ENCODE results near the gene MARK4.
"Not testable (repeated sequence)": the region's sequence is repeated elsewhere in the genome, so short reads cannot be mapped to it uniquely, and the experiment has no call there.

The MARK4 gene

DNA sequence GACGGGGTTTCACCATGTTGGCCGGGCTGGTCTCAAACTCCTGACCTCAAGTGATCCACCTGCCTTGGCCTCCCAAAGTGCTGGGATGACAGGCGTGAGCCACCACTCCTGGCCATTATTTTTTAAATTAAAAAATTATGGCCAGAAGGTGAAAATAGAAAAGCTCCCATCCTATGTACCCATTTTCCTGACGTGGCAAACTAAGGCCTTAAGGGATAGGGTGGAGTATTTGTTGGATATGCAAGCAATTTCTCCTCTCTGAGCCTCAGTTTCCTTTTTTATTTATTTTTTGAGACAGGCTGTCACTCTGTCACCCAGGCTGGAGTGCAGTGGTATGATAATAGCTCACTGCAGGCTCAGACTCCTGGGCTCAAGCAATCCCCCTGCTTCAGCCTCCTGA lies 83.8 kb downstream of the MARK4 start:
- in situ Hi-C loops (cut with MboI; ENCODE audit: low sequenced_read_pairs): not testable (repeated sequence)

DNA sequence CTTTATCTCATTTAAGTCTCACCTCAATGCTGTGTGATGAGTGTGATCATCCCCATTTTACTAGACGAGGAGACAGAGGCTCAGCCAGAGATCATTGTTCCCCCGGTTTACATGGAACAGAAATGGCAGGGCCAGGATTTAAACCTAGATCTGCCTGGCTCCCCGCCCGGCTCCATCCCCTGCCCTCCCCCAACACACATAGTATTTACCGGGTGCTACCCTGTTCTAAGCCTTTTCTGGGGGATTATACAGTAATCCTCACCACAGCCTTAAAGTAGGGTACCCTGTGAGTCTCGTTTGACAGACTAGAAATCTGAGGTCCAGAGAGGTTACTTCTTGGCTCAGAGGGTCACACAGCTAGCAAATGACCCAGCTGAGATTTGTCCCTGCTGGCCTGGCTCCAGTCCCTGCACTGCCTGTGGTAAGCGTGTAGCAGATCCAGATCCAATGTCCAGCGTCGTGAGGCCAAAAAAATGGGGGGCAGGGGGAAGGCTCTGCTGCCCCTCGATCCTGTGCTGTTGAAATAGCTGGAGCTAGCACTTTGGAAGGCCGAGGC lies 85.7 kb downstream of the MARK4 start:
- in situ Hi-C loops (cut with MboI; ENCODE audit: low sequenced_read_pairs): no loop called here

DNA sequence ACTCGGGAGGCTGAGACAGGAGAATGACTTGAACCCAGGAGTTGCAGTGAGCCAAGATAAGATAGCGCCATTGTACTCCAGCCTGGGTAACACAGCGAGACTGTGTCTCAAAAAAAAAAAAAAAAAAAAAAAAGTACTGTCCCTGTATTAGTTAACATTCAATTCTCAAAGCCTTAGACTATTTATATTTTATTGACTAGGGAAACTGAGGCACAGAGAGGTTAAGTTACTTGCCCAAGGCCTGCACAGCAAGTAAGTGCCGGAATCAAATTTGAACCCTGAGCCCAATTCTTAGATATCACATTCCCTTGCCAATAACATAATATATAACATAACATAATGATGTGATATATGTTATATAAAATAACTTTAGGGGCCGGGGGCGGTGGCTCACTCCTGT lies 88.6 kb downstream of the MARK4 start:
- in situ Hi-C loops (cut with MboI; ENCODE audit: low sequenced_read_pairs): no loop called here

DNA sequence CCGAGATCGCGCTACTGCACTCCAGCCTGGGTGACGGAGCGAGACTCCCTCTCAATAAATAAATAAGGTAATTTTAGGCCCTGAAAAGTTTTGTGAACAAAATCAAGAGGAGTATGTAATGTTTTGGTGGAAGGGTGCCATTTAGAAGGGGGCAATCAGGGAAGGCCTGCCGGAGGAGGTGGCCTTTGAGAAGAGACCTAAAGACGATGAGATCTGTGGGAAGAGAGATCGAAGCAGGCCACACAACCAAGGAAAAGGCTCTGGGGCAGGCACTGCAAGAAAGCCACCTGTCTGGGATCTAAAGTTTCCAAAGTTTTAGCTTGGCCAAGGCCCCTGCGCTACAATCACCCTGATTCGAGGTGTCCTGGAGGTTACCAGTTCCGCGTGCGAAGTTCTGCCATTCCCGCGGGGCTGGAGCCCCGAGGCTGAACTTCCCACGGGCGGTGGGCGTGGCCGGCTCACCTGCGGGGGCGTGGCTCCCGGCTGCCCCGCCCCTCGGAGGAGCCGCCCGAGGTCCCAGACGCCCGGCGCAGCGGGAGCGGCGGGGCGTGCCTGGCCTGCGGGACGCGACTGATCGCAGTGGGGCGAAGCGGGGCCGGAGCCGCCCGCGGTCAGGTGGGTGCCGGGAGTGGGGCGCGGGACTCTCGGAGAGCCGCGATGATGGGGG lies 89.3 kb downstream of the MARK4 start, which contains the start of gene KLC3:
TSS of gene KLC3 (plus strand) at position 519 of the 667 bp plus-strand sequence. CDS start 4,792 bp downstream, outside the sequence.
- in situ Hi-C loops (cut with MboI; ENCODE audit: low sequenced_read_pairs): no loop called here

DNA sequence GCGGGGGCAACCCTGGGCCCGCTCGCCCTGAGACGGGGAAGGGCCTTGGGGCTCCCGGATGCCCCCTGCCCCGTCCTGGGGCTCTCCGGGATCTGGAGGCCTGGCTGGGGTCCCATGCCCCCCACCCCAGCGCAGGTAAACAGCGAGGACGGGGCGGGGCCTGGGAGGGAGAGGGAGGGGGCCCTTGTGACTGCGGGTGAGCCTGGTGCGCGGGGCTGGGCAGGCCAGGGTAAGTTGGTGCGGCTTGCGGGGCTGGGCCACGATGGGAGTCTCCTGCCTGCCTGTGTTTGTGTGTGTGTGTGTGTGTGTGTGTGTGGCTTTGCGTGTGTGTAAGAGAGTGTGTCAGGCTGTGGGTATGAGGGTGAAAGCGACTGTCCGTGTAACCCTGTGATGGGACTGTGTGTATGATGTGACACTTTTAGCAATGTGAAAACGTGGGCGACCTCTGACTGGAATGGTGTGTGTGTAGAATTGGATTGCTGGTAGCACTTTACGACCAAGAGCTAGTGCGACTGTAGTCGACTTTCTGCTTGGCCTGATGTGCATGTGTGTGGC lies 89.9 kb downstream of the MARK4 start:
- in situ Hi-C loops (cut with MboI; ENCODE audit: low sequenced_read_pairs): no loop called here

DNA sequence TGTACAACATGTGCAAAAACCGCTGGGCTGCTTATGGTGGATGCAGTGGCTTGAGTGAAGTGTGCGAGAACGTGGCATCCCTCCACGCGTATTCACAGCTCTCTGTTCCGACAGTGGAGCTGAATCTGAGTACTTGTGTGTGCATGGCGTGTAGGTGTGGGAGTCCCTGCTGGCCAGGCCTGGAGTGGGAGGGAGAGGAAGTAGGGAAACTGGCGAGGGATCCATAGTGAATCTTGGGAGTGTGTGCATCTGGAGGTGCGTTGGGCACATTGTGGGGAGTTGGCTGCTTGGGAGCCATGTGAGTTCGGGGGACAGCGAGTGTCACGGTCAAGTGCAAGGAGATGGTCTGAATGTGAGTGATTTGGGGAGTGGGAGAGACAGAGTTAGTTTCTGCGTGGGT lies 91.8 kb downstream of the MARK4 start:
- in situ Hi-C loops (cut with MboI; ENCODE audit: low sequenced_read_pairs): no loop called here

DNA sequence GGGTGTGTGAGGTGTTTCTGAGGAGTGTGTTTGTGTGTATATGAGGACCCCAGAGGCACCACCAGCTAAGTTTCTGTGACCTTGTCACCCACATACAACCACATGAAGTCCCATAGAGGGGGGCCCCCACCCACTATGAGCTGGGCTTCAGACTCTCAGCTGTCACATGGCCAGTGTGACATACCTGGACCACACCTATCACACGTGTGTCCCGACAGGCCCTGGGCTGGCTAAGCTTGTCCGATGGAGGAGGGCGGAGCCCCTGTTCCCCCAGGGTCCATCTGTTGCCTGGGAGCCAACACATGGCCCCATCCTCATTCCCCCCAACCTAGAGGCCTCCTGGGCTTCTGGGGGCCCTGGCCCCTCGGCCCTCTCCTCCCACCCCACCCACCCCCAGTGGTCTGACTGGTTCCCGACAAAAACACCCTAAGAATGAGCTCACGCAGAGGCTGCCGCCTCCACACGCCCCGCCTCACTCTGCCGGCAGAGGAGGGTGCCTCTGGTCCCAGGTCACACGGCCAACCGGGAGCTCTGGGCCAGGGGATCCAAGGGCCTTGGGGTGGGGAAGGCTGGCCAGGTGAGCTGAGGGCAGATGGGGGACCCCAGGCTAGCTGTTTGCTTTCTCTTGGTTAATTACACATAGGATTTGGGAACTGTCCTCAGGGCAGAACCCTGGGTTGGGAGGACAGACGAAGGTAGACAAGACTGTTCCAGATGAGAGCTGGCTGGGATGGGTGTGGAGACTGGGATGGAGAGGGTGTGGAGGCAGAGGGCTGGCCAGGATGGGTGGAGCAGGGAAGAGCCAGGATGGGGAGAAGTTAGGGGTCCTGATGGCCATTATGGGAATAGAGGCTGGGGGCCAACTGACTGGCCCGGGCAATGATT lies 93.8 kb downstream of the MARK4 start:
- in situ Hi-C loops (cut with MboI; ENCODE audit: low sequenced_read_pairs): no loop called here

DNA sequence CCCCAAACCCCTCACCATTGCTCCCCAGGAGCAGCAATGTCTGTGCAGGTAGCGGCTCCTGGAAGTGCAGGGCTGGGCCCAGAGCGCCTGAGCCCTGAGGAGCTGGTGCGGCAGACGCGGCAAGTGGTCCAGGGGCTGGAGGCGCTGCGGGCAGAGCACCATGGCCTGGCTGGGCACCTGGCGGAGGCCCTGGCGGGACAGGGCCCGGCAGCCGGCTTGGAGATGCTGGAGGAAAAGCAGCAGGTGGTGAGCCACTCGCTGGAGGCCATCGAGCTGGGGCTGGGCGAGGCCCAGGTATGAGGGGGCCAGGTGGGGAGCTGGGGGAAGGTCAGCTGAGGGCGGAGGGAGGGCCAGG lies 94.4 kb downstream of the MARK4 start:
- in situ Hi-C loops (cut with MboI; ENCODE audit: low sequenced_read_pairs): no loop called here

DNA sequence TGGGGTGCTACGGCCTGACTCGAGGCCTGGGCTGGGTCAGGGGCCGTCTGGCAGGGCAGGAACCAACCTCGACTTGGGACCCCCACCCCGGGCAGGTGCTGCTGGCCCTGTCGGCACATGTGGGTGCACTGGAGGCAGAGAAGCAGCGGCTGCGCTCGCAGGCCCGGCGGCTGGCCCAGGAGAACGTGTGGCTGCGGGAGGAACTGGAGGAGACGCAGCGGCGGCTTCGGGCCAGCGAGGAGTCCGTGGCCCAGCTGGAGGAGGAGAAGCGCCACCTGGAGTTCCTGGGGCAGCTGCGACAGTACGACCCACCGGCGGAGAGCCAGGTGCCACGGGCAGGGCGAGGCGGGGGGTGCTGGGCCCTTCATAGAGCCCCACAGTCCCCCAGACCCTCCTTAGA lies 95.4 kb downstream of the MARK4 start:
- in situ Hi-C loops (cut with MboI; ENCODE audit: low sequenced_read_pairs): no loop called here

DNA sequence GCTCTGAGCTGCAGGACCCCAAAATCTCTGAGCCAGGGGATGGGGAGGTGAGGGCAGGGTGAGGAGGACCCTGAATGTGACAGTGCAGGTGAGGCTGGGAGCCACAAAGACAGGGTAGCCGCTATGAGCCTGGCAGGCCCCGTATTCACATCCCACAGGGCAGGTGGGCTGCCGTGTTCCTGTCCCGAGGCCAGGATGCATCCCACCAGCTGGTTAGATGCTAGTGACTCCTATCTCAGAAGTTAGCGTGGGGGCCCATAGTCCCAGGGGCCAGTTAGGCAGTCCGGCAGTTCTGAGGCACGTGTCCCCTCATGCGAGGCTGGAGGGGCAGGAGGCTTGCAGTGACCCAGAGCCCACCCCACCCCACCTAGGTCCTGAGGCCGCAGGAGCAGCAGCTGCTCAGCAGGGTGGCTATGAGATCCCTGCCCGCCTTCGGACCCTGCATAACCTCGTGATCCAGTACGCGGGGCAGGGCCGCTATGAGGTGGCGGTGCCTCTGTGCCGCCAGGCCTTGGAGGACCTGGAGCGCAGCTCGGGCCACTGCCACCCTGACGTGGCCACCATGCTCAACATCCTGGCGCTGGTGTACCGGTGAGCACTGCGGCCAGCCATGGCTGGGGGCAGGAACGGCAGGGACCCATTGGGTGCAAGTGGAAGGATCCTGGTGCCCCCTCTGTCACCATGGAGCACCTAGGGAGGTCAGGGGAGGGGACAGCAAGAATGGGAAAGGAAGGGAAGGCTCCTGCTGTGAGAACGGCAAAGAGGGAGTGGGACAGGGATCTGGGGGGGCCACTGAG lies 96.7 kb downstream of the MARK4 start:
- in situ Hi-C loops (cut with MboI; ENCODE audit: low sequenced_read_pairs): no loop called here

DNA sequence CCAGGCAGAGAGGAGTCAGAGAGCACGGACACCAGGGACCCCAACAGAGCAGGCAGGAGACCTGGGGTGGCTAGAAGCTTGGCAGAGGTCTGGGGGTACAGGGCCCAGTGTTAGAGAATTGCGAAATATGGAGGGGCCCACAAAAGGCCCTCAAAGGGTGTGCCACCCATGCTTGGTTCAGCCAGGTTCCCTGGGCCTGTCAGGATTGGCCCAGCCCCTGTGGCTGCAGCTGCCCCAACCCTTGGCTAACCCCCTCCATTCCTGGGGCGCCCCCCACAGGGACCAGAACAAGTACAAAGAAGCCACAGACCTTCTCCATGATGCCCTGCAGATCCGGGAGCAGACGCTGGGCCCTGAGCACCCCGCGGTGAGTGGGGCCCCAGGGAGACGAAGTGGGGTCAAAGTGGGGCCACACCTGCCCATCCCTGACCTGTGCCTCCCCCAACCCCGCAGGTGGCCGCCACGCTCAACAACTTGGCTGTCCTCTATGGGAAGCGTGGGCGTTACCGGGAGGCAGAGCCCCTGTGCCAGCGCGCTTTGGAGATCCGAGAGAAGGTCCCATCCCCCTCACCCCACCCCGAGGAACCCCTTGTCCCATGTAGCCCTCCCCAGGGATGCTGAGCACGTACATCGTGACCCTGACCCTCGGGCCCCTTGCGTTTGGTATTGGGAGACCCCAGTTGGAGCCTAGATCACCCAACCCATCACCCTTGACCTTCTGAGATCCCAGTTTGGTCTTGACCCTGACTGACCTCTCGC lies 97.5 kb downstream of the MARK4 start:
- in situ Hi-C loops (cut with MboI; ENCODE audit: low sequenced_read_pairs): no loop called here

DNA sequence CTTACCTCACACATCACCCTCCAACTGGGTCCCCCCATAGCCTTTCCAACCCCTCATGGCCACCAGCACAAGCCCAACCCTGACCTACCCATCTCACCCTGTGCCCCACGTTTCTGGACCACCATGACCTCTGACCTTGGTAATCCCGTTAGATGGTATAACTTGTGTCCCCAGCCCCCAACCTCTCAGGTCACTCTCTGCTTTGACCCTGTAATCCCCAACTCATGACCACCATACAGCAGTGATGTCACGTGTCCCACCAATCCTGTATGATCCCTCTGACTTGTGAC lies 98.0 kb downstream of the MARK4 start:
- in situ Hi-C loops (cut with MboI; ENCODE audit: low sequenced_read_pairs): no loop called here

DNA sequence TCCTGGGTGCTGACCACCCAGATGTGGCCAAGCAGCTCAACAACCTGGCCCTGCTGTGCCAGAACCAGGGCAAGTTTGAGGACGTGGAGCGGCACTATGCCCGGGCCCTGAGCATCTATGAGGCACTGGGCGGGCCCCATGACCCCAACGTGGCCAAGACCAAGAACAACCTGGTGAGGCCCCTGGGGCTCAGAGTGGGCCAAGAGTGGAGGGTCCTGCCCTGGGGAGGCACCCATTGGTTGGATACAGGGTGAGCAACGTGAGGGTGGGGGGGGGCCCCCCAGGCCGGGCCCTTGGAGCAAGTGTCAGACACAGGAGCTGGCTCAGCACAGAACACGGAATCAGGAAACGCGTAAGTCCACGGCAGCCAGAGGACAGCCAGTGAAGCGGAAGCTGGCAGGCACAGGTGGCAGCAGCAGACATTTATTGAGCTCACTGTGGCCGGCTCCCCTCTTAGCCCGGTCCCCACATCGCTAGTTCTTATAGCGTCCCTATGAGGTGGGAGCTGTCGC lies 98.4 kb downstream of the MARK4 start:
- in situ Hi-C loops (cut with MboI; ENCODE audit: low sequenced_read_pairs): no loop called here

DNA sequence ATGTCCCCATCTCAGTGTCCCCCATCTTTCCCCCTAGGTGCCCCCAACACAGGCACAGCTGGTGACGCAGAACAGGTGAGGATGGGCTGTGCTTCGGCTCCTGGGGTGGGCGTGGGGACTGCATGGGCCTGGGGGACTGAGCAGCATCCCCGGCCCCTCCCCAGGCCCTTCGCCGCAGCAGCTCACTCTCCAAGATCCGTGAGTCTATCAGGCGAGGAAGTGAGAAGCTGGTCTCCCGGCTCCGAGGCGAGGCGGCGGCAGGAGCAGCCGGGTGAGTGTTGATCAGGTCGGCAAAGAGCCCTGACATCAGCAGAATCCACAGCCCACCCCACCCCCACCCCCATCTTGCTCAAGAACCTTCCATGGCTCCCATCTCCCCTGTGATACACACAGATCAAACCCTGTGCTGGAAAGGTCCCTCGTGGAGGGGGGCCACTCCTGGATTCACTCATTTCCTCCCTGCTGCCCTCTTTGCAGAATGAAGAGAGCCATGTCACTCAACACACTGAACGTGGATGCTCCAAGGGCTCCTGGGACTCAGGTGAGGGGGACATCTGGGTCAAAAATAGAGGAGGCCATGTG lies 99.5 kb downstream of the MARK4 start:
- in situ Hi-C loops (cut with MboI; ENCODE audit: low sequenced_read_pairs): no loop called here

DNA sequence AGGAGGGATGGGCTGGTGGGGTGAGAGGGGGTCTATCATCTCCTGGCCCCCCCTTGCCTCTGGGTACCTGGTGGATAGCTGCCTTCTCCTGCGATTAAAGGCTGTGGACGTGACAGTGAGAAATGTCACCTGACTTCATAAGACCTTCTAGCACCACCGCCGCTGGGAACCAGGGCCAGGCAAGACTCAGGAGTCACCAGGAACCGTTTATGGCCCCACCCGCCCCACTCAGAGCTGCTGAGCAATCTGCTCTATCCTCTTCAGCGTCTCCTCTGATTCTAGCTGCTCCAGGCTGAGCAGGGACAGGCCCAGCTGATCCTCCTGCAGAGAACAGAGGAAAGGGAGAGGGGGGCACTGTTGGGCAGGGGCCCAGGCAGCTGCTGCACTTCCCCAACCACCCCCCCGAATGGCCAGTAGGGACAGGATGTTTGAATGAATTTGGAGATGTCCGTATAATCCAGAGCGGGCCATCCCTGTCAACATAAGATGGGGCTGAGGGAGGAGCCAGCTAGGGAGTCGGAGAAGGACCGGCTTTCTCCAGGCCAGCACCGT lies 100.4 kb downstream of the MARK4 start:
- in situ Hi-C loops (cut with MboI; ENCODE audit: low sequenced_read_pairs): no loop called here

DNA sequence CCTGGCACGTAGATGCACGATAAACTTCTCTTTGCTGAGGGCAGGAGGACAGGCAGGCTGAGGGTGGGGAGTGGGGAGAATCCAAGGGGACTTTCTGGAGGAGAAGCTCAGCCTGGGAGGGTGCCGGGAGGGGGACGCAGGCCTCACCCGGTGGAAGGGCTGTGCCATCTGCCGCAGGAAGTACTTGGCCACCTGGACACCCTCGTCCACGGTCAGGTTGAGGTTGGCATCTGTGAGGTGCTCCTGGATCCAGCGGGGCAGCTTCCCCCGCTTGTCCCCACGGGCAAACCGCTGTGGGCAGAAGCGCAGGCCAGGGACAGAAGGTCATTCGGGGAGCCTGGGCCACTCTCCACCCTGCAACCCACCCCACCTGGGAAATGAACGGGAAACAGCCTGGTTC lies 101.0 kb downstream of the MARK4 start:
- in situ Hi-C loops (cut with MboI; ENCODE audit: low sequenced_read_pairs): no loop called here

DNA sequence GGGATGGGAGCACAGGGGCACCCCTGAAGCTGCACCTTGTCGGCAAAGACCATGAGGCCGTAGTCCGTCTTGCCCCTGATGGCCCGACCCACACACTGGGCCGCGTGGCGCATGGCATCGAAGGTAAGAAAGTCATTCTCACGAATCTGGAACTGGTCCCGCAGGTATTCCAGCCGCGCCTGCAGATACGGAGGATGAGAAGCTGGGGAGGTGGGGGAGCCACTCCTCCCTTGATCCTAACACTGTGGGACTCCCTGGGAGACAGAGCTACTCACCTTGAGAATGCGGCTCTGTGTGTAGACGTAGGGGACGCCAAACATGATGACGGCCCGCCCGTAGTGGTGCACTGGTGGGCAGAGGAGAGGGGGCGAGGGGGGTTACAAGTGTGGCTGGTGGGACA lies 101.4 kb downstream of the MARK4 start:
- in situ Hi-C loops (cut with MboI; ENCODE audit: low sequenced_read_pairs): no loop called here

DNA sequence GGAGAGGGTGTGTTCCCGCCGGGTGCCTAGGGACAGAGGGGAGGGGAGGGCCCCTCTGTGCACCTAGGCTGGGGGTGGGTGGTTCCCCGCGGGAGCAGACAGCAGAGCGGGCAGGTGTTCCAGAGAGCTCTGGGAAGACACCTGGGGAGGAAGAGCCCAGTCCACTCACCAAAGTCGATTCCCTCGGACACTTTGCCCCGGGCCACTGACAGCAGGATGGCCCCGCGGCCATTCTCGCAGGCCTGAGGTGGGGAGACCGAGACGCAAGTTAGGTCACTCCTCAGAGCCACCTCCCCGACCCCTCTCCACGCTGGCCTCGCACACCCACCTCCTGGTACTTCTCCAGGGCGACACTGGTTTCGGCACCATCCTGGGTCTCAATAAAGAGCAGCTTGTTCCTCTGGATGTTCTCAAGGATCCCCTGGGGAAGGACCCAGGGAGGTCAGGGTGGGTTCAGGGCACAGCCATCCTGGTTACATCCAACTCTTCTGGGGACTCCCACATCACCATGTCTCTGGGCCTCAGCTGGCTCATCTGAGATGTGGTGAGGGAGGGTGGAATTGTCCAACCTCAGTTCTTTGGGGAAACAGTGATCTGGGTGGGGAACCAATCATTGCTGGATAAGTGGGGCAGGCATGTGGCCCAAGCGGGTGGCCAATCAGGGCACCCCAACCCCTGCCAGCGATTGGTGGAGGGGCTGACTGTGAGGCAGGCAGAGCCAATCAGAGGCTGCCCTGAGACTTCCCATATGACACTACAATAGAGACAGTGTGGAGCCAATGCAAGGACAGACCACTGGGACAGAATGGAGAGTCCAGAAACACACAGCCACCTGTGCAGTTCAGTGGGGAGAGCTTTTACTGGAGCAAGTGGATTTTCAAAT lies 102.1 kb downstream of the MARK4 start:
- in situ Hi-C loops (cut with MboI; ENCODE audit: low sequenced_read_pairs): no loop called here
